HG02588 (cell line): ENCODE results near the gene TAS2R14.

Source experiments
- ATAC-seq: cut with Tn5 transposase; IDR thresholded peaks from one replicate; pipeline ENCODE4 v1.9.1; 2021; ENCODE audit warnings: mild to moderate bottlenecking, moderate library complexity; ENCODE audit not compliant: unreplicated experiment

The TAS2R14 gene

GRCh38 chr12:10909462-10909861 is 29.6 kb downstream of the TAS2R14 start, which contains the start of gene TAS2R13:
TAS2R13 (minus strand) TSS chr12:10909562; CDS start chr12:10909298, 264 bp downstream.
- no peak for ATAC-seq

- ATAC-seq, result no peak
These were observed 34.4 kb downstream of the TAS2R14 start for GRCh38 chr12:10904686-10905085.

GRCh38 chr12:10901427-10901826 is 37.6 kb downstream of the TAS2R14 start:
- ATAC-seq, result no peak

DNA sequence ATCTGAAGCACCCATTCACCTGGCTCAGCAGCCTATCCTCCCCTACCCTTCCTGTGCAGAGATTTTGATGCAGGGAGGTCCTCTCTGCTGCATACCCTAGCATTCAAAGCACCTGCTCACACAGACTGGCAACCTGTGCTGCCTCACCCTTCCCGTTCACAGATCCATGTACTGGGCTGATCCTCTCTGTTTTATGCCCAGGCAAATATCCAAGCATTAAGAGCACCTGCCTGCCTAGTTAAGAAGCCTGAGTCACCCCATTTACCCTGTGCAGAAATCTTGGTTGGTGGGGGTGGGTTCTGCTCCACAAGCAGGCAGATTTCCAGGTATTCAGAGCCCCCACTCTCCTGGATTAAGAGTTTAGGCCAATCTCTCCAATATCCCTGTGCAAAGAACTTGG is 38.1 kb downstream of the TAS2R14 start:
- ATAC-seq, result no peak

DNA sequence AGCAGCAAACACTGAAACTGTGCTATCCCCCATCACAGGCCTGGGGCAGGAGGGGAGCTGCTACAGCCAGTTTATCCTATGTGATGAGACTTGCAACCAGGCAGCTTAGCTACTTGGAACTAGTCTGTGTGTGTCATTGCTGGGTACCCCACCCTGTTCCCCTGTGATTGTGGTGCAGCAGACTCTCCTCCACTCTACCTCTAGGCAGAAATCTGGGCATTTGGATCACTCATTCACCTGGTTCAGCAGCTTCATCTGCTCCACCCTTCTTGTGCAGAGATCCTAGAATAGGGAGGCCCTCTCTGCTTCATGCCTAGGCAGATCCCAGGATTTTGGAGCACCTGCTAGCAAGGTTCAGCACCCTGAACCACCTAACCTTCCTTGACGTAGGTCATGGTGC is 38.5 kb downstream of the TAS2R14 start:
- ATAC-seq, result no peak

DNA sequence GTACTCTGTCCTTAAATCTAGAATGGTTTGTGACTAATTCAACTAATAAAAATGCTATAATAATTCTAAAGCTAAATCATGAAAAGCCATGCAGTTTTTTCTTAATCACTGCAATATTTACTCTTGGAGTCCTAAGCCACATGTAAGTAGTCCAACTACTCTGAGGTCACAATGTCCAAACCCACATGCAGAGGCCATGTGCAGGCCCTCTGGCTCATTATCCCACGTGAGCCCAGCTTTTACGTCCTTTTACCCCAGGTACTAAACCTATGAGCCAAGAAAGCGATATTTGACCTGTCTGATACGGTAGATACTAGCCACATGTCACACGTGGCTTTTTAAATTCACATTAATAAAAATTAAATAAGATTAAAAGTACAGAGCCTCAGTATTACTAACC is 42.2 kb downstream of the TAS2R14 start:
- no peak for ATAC-seq

GRCh38 chr12:10891937-10892336 is 47.1 kb downstream of the TAS2R14 start:
- no peak for ATAC-seq

DNA sequence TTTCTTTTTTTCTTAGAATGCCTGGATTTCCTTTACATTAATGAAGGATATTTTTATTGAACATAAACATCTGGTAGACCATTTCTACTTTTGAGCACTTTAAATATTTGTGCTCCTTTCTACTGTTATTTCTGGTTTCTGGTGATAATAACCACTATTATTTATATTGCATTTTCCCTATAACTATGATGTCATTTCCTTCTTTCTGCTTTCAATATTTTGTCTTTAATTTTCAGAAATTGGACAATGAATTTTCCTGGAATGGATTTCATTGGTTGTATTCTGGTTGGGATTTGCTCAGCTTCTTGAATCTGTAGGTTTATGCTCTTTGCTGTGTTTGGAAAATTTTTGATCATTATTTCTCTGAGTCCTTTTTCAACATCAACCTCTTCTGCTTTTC is 49.8 kb downstream of the TAS2R14 start:
- ATAC-seq, result no peak
